PFSK-1 (cell line): ENCODE data around the gene SPEG.

Experiments used
- FOXP2 ChIP-seq: optimal IDR thresholded peaks from 2 replicates; pipeline ENCODE3; 2011; ENCODE audit warnings: borderline replicate concordance, control low read depth, inconsistent platforms; ENCODE audit not compliant: insufficient read depth; ENCODE audit errors: extremely low read length, extremely low read depth
- POLR2AphosphoS5 ChIP-seq: IDR thresholded peaks from 2 replicates; pipeline ENCODE4 v1.6.1; 2012; ENCODE audit warnings: low read depth, mild to moderate bottlenecking, control low read depth, low read length, moderate library complexity
- REST ChIP-seq, 2 experiments: IDR thresholded peaks; 2 replicates each; pipeline versions ENCODE4 v1.6.1 to v1.8.0; 2011 to 2012; ENCODE audit warnings: low read depth in 2 of 2, low read length in 2 of 2, control low read depth in 1 of 2, inconsistent platforms in 1 of 2, mild to moderate bottlenecking in 1 of 2, moderate library complexity in 1 of 2; ENCODE audit not compliant: insufficient read depth in 1 of 2
- SIN3A ChIP-seq: IDR thresholded peaks from 2 replicates; pipeline ENCODE4 v1.6.1; 2012; ENCODE audit warnings: mild to moderate bottlenecking, low read length, moderate library complexity, borderline replicate concordance; ENCODE audit not compliant: insufficient read depth
- TAF1 ChIP-seq: IDR thresholded peaks from 2 replicates; pipeline ENCODE4 v1.6.1; 2012; ENCODE audit warnings: low read length, control low read depth, borderline replicate concordance; ENCODE audit not compliant: insufficient read depth

The SPEG gene

GRCh38 chr2:219478916-219479315 is 44.3 kb downstream of the SPEG start:
- TF ChIP-seq FOXP2 (no peak), TAF1 (no peak), POLR2AphosphoS5 (no peak), REST (IDR thresholded peaks at IDR 0.05; ENCODE audit: insufficient read depth in 1 of 2, low read depth in 2 of 2, low read length in 2 of 2) (no peak), SIN3A (no peak)

GRCh38 chr2:219480004-219480403 is 45.4 kb downstream of the SPEG start:
- TF ChIP-seq TAF1 (no peak), SIN3A (no peak), FOXP2 (no peak), POLR2AphosphoS5 (no peak), REST (IDR thresholded peaks at IDR 0.05; ENCODE audit: insufficient read depth in 1 of 2, low read depth in 2 of 2, low read length in 2 of 2) (no peak)

- TF ChIP-seq TAF1 (no peak), SIN3A (no peak), REST (IDR thresholded peaks at IDR 0.05; ENCODE audit: insufficient read depth in 1 of 2, low read depth in 2 of 2, low read length in 2 of 2) (no peak), FOXP2 (no peak), POLR2AphosphoS5 (no peak)
Observed at GRCh38 chr2:219482674-219483405, 48.2 kb downstream of the SPEG start.

- no peak for TF ChIP-seq TAF1
- no peak for TF ChIP-seq REST (IDR thresholded peaks at IDR 0.05; ENCODE audit: insufficient read depth in 1 of 2, low read depth in 2 of 2, low read length in 2 of 2)
- TF ChIP-seq SIN3A: no peak
- no peak for TF ChIP-seq FOXP2
- TF ChIP-seq POLR2AphosphoS5: no peak
Observed at GRCh38 chr2:219483451-219484342, 49.1 kb downstream of the SPEG start.
